IMR-90 (cell line): ENCODE results near the gene RANBP9. TPM values are rescaled to one million over a fixed set of nuclear protein-coding genes. Genes with fewer than 3 reads are reported as not detected.

Experiments used
- ATAC-seq: fragments of 200-7000 bp; cut with Tn5 transposase; 2 replicates; pipeline ENCODE4 v1.9.1; 2020; ENCODE audit warnings: low read depth, mild to moderate bottlenecking, moderate library complexity
- BruUV-seq: library from RNA; stranded (reverse); fragments of 400-500 nt; replicated peaks from 2 replicates; lab custom pipeline; 2021; lab: Mats Ljungman, UMichigan
- CTCF ChIA-PET: fragments of 300-600 bp; formaldehyde crosslinking; extraction: SDS; loops from one replicate; lab custom pipeline; 2021; ENCODE audit warnings: antibody characterized with exemption; lab: Yijun Ruan, JAX
- POLR2A ChIA-PET: fragments of 300-600 bp; sonication (Branson Sonifier 250); formaldehyde crosslinking; loops from one replicate; lab custom pipeline; 2022; ENCODE audit warnings: antibody characterized with exemption; ENCODE audit not compliant: unreplicated experiment; lab: Charles Lee
- DNase-seq: peaks from one replicate; pipeline ENCODE4 v3.0.0; 2013
- H2AFZ ChIP-seq: replicated peaks from 2 replicates; pipeline ENCODE3; 2013; ENCODE audit warnings: low read length, mild to moderate bottlenecking; ENCODE audit not compliant: poor library complexity
- H2AK5ac ChIP-seq: 2 replicates; pipeline ENCODE4 v1.6.1; 2013; ENCODE audit warnings: low read depth, low read length, inconsistent platforms
- H2AK9ac ChIP-seq: replicated peaks from 2 replicates; pipeline ENCODE3; 2013; ENCODE audit warnings: mild to moderate bottlenecking, low read depth, low read length, moderate library complexity; ENCODE audit not compliant: poor library complexity
- H2BK120ac ChIP-seq: 2 replicates; pipeline ENCODE4 v1.6.1; 2013; ENCODE audit warnings: low read depth, low read length, inconsistent platforms
- H2BK15ac ChIP-seq: 3 replicates; pipeline ENCODE4 v1.6.1; 2013; ENCODE audit warnings: low read depth, low read length, inconsistent platforms
- H2BK20ac ChIP-seq: 2 replicates; pipeline ENCODE4 v1.6.1; 2013; ENCODE audit warnings: low read depth, mild to moderate bottlenecking, inconsistent platforms, low read length, moderate library complexity
- H2BK5ac ChIP-seq: 2 replicates; pipeline ENCODE4 v1.6.1; 2013; ENCODE audit warnings: mild to moderate bottlenecking, low read depth, low read length, inconsistent platforms; ENCODE audit not compliant: poor library complexity, severe bottlenecking
- H3K14ac ChIP-seq: replicated peaks from 2 replicates; pipeline ENCODE4 v1.6.1; 2013; ENCODE audit warnings: low read depth, low read length, inconsistent platforms
- H3K18ac ChIP-seq: 2 replicates; pipeline ENCODE4 v1.6.1; 2013; ENCODE audit warnings: low read depth, low read length, control low read depth
- H3K23ac ChIP-seq: 2 replicates; pipeline ENCODE4 v1.6.1; 2013; ENCODE audit warnings: low read depth, low read length, inconsistent platforms
- H3K27ac ChIP-seq: 2 replicates; pipeline ENCODE4 v1.5.1; 2013; ENCODE audit warnings: mild to moderate bottlenecking, control low read depth, low read length; ENCODE audit not compliant: insufficient read depth
- H3K27me3 ChIP-seq: 2 replicates; pipeline ENCODE4 v1.6.1; 2013; ENCODE audit warnings: low read length; ENCODE audit not compliant: control insufficient read depth, insufficient read depth
- H3K36me3 ChIP-seq: 2 replicates; pipeline ENCODE4 v1.6.1; 2013; ENCODE audit warnings: low read length, mixed read lengths; ENCODE audit not compliant: control insufficient read depth, insufficient read depth
- H3K4ac ChIP-seq: 2 replicates; pipeline ENCODE4 v1.6.1; 2013; ENCODE audit warnings: low read depth, low read length, inconsistent platforms
- H3K4me1 ChIP-seq: 2 replicates; pipeline ENCODE4 v1.6.1; 2013; ENCODE audit warnings: low read length, mixed read lengths; ENCODE audit not compliant: control insufficient read depth, insufficient read depth
- H3K4me2 ChIP-seq: 2 replicates; pipeline ENCODE4 v1.6.1; 2013; ENCODE audit warnings: low read depth, mild to moderate bottlenecking, control low read depth, low read length, moderate library complexity
- H3K4me3 ChIP-seq: 2 replicates; pipeline ENCODE4 v1.5.1; 2013; ENCODE audit warnings: low read depth, mild to moderate bottlenecking, control low read depth, low read length, moderate library complexity; ENCODE audit not compliant: insufficient read depth
- H3K56ac ChIP-seq: 2 replicates; pipeline ENCODE4 v1.6.1; 2013; ENCODE audit warnings: low read length, inconsistent platforms; ENCODE audit not compliant: insufficient read depth; ENCODE audit errors: extremely low read depth
- H3K79me1 ChIP-seq, 2 experiments: 2 replicates each; pipeline ENCODE4 v1.6.1; 2013; ENCODE audit warnings: low read length in 2 of 2, inconsistent platforms in 1 of 2, low read depth in 1 of 2
- H3K9ac ChIP-seq: 2 replicates; pipeline ENCODE4 v1.6.1; 2013; ENCODE audit warnings: low read depth, low read length, control low read depth
- H3K9me1 ChIP-seq: 2 replicates; pipeline ENCODE4 v1.6.1; 2013; ENCODE audit warnings: low read length, inconsistent platforms; ENCODE audit not compliant: insufficient read depth
- H3K9me3 ChIP-seq: 2 replicates; pipeline ENCODE4 v1.6.1; 2013; ENCODE audit warnings: low read length; ENCODE audit not compliant: control insufficient read depth, insufficient read depth
- H4K20me1 ChIP-seq: 2 replicates; pipeline ENCODE4 v1.6.1; 2013; ENCODE audit warnings: low read length, inconsistent platforms; ENCODE audit not compliant: insufficient read depth
- H4K5ac ChIP-seq: 2 replicates; pipeline ENCODE4 v1.6.1; 2013; ENCODE audit warnings: mild to moderate bottlenecking, low read depth, low read length, control low read depth
- H4K8ac ChIP-seq, 2 experiments: 2 replicates each; pipeline ENCODE4 v1.6.1; 2013; ENCODE audit warnings: low read depth in 2 of 2, low read length in 2 of 2, control low read depth in 1 of 2, inconsistent platforms in 1 of 2
- H4K91ac ChIP-seq: 2 replicates; pipeline ENCODE4 v1.6.1; 2013; ENCODE audit warnings: low read depth, low read length, inconsistent platforms; ENCODE audit not compliant: insufficient read depth
- BHLHE40 ChIP-seq: fragments of 150-350 bp; IDR thresholded peaks from 2 replicates; pipeline ENCODE4 v1.6.1; 2016; ENCODE audit warnings: mild to moderate bottlenecking, low read depth, low read length
- CHD1 ChIP-seq: IDR thresholded peaks from 2 replicates; pipeline ENCODE4 v1.6.1; 2012; ENCODE audit warnings: low read depth, low read length, improper control_type of control experiment
- FOS ChIP-seq: fragments of 150-350 bp; IDR thresholded peaks from 2 replicates; pipeline ENCODE4 v1.6.1; 2016; ENCODE audit warnings: low read depth, low read length
- MAFK ChIP-seq: IDR thresholded peaks from 2 replicates; pipeline ENCODE4 v1.6.1; 2012; ENCODE audit warnings: low read depth, low read length, improper control_type of control experiment
- MAZ ChIP-seq: IDR thresholded peaks from 2 replicates; pipeline ENCODE4 v1.6.1; 2012; ENCODE audit warnings: low read depth, mild to moderate bottlenecking, low read length, improper control_type of control experiment, moderate library complexity, borderline replicate concordance
- MXI1 ChIP-seq: IDR thresholded peaks from 2 replicates; pipeline ENCODE4 v1.6.1; 2012; ENCODE audit warnings: low read depth, mild to moderate bottlenecking, low read length, moderate library complexity, borderline replicate concordance
- NFE2L2 ChIP-seq: fragments of 150-350 bp; IDR thresholded peaks from 2 replicates; pipeline ENCODE4 v1.6.1; 2016; ENCODE audit warnings: low read depth, mild to moderate bottlenecking, low read length
- POLR2A ChIP-seq: IDR thresholded peaks from 2 replicates; pipeline ENCODE4 v1.6.1; 2012; ENCODE audit warnings: mild to moderate bottlenecking, low read depth, low read length
- RAD21 ChIP-seq: IDR thresholded peaks from 2 replicates; pipeline ENCODE4 v1.6.1; 2012; ENCODE audit warnings: low read length, improper control_type of control experiment
- RCOR1 ChIP-seq: IDR thresholded peaks from 2 replicates; pipeline ENCODE4 v1.6.1; 2012; ENCODE audit warnings: mild to moderate bottlenecking, low read length, improper control_type of control experiment; ENCODE audit not compliant: insufficient replicate concordance
- RFX5 ChIP-seq: IDR thresholded peaks from 2 replicates; pipeline ENCODE4 v1.8.0; 2012; ENCODE audit warnings: low read depth, mild to moderate bottlenecking, low read length, moderate library complexity
- WGBS, 2 experiments: methylation state at CpG; one replicate each; pipeline versions ENCODE4 v1.1.5 to v1.1.7; 2013; ENCODE audit warnings: missing lambda C conversion rate in 2 of 2; ENCODE audit not compliant: insufficient read length in 1 of 2; ENCODE audit errors: extremely low coverage in 2 of 2; 5-methylcytosine and 5-hydroxymethylcytosine counted together
- dilution Hi-C: fragments of 300-500 bp; cut with HindIII; formaldehyde crosslinking; loops from one replicate; pipeline ENCODE4 v1.14.3; 2018; ENCODE audit warnings: low sequenced_read_pairs; ENCODE audit not compliant: unreplicated experiment
- in situ Hi-C: fragments of 300-500 bp; cut with MboI; formaldehyde crosslinking; loops from 3 replicates; pipeline ENCODE4 v1.14.3; 2019; ENCODE audit warnings: low sequenced_read_pairs, inconsistent platforms, mixed read lengths
- intact Hi-C: fragments of 100-400 bp; cut with micrococcal nuclease; formaldehyde crosslinking; loops from 2 replicates; pipeline ENCODE4 v1.10.0; 2022
- polyA plus RNA-seq, 3 experiments: library from polyadenylated mRNA; depleted of rRNA; stranded (reverse); fragments of >200 nt; gene quantifications; 2 replicates each; pipeline ENCODE4 v1.2.3, GENCODE V29; 2012; ENCODE audit warnings: low replicate concordance in 1 of 3
- total RNA-seq: library from RNA; depleted of rRNA; stranded (reverse); fragments of >200 nt; gene quantifications from 2 replicates; pipeline ENCODE4 v1.2.3, GENCODE V29; 2012
- TF ChIP-seq, protein P1 (sequence below): fragments of 150-350 bp; IDR thresholded peaks from 2 replicates; pipeline ENCODE4 v1.6.1; 2017; ENCODE audit warnings: mild to moderate bottlenecking, antibody characterized with exemption, low read length, low read depth

Gene RANBP9
- total and polyA plus RNA-seq, 2 of the 4 experiments (the other 2 are of a cell fraction) = 17.7 to 27.8 TPM

- H2BK15ac ChIP-seq = no peak overlapping the region
- H3K23ac ChIP-seq = no peak overlapping the region
- H2AK5ac ChIP-seq = no peak overlapping the region
- H3K56ac ChIP-seq = no peak overlapping the region
- peaks cover 4% of the 10 kb centered on the region for H3K9me1 ChIP-seq
- H3K4me1 ChIP-seq = peaks cover 2% of the 10 kb centered on the region; the same call in 1 of the 2 replicates
- POLR2A ChIA-PET = no interaction called here
- no peak overlapping the region for H3K14ac ChIP-seq
- no peaks in the 10 kb centered on the region for H3K9me3 ChIP-seq
- H4K8ac ChIP-seq = no peak overlapping the region
- no peaks in the 10 kb centered on the region for H3K27me3 ChIP-seq
- H3K36me3 ChIP-seq = peaks cover 16% of the 10 kb centered on the region; the same call in 1 of the 2 replicates
- H2BK20ac ChIP-seq = no peak overlapping the region
- no peak overlapping the region for H4K5ac ChIP-seq
- DNase-seq (no peak), ATAC-seq (no peak)
- intact Hi-C loops (no loop called here), dilution Hi-C loops (no loop called here), in situ Hi-C loops (no loop called here)
- H4K91ac ChIP-seq = no peak overlapping the region
- H2AFZ ChIP-seq = no peak overlapping the region
- H2BK5ac ChIP-seq = no peak overlapping the region
- no peak overlapping the region for H2BK120ac ChIP-seq
- H3K4ac ChIP-seq = no peak overlapping the region
- no peak overlapping the region for H2AK9ac ChIP-seq
- H3K4me3 ChIP-seq = no peak overlapping the region
- TF ChIP-seq POLR2A (no peak), MAFK (no peak), RCOR1 (no peak), NFE2L2 (no peak), RAD21 (no peak), CHD1 (no peak), MAZ (no peak), RFX5 (no peak), BHLHE40 (no peak), FOS (no peak), MXI1 (no peak)
- TF ChIP-seq, protein P1, sequence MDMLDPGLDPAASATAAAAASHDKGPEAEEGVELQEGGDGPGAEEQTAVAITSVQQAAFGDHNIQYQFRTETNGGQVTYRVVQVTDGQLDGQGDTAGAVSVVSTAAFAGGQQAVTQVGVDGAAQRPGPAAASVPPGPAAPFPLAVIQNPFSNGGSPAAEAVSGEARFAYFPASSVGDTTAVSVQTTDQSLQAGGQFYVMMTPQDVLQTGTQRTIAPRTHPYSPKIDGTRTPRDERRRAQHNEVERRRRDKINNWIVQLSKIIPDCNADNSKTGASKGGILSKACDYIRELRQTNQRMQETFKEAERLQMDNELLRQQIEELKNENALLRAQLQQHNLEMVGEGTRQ = no peak
- CTCF ChIA-PET = no interaction called here
- BruUV-seq = no TSS peak
- no CpG with 5 or more reads among the region's 4 CpGs for WGBS, 2 experiments
- no peak overlapping the region for H3K18ac ChIP-seq
- H3K9ac ChIP-seq = no peak overlapping the region
- no peaks in the 10 kb centered on the region; the same call in 1 of the 2 replicates for H4K20me1 ChIP-seq
- H3K27ac ChIP-seq = no peak overlapping the region
- no peak overlapping the region for H3K4me2 ChIP-seq
- no peaks in the 10 kb centered on the region for H3K79me1 ChIP-seq
These were observed 114.6 kb downstream of the RANBP9 start for GRCh38 chr6:13597073-13597472.
